HG02759 (cell line): Measurements from ENCODE around the gene GPR161.

Experiments used
- ATAC-seq: cut with Tn5 transposase; IDR thresholded peaks from one replicate; pipeline ENCODE4 v1.9.1; 2021; ENCODE audit warnings: mild to moderate bottlenecking, moderate library complexity; ENCODE audit not compliant: unreplicated experiment

GPR161 gene

DNA sequence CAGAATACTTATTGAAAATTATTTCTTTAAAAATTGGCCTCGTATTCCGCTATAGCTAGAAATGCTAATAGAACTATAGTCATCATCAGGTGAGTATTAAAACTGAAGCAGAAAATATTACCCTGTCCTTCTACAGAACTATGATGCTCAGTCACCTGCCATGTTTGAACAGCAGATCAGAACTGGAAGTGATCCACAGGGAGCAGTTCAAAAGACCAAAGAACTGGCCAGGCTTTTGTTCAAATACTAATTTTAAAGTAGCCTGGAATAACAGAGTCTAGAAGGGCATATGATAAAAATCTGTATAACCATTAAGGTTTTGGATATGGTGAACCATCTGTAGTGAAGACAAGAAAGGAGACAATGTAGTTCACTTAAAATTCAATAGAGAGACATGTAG lies 94.4 kb downstream of the GPR161 start:
- ATAC-seq, result no peak

- ATAC-seq, result no peak
Observed at GRCh38 chr1:168035345-168035744, 101.4 kb downstream of the GPR161 start.

GRCh38 chr1:168032029-168032428 lies 104.7 kb downstream of the GPR161 start:
- no peak for ATAC-seq

- no peak for ATAC-seq
Observed at GRCh38 chr1:168031627-168032026, 105.1 kb downstream of the GPR161 start.

- ATAC-seq, result no peak
Observed at GRCh38 chr1:168031198-168031597, 105.5 kb downstream of the GPR161 start.
